Measurements from ENCODE around the gene BCL2L2.

DNA sequence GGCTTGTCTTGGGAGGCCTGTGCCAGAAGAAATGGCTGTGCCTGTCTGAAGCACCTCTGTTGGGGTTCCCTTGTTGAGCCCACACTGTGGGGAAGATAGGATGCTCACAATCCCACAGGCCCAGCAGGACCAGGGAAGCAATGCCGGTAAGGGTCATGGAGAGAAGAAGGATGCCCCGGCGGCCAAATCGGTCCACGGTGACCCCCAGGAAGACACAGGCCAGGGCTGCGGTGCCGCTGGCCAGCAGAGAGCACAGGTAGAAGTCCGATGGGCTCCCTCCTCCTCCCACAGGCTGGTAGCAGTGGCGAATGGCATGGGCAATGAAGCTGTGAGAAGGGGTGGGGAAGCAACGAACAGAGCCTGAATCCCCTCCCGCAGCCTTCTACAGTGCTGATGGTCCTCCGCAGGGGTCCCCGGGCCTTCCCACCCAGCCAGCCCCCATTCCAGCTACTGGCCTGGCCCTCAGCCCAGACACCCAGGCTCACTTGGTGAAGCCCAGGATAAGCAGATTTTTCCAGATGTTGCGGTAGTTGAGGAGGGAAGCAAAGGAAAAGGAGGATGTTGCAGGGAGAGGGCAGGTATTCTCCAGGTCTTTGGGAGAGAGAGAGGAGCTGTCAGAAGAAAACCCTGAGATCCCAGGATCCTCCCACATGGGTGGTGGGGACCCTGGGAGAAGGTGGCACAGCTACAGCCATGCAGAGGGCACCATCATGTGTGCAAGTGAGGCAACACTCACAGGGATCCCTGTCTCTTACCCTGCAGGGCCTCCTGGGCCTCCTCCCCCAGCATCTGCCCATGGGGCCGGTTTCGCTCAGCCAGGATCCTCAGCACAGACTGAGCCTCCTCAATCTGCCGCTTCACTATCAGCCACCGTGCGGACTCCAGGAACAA, 41.0 kb downstream of the BCL2L2 start:
- TF ChIP-seq, protein P1, sequence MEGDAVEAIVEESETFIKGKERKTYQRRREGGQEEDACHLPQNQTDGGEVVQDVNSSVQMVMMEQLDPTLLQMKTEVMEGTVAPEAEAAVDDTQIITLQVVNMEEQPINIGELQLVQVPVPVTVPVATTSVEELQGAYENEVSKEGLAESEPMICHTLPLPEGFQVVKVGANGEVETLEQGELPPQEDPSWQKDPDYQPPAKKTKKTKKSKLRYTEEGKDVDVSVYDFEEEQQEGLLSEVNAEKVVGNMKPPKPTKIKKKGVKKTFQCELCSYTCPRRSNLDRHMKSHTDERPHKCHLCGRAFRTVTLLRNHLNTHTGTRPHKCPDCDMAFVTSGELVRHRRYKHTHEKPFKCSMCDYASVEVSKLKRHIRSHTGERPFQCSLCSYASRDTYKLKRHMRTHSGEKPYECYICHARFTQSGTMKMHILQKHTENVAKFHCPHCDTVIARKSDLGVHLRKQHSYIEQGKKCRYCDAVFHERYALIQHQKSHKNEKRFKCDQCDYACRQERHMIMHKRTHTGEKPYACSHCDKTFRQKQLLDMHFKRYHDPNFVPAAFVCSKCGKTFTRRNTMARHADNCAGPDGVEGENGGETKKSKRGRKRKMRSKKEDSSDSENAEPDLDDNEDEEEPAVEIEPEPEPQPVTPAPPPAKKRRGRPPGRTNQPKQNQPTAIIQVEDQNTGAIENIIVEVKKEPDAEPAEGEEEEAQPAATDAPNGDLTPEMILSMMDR (IDR thresholded peaks at IDR 0.05) = no peak
- no peak for TF ChIP-seq POLR2A (IDR thresholded peaks at IDR 0.05)

All from uterus (tissue), 2 donors.